Parathyroid adenoma (tissue), 2 donors: Measurements from ENCODE around the gene DLG2.
"Not testable (repeated sequence)": the region's sequence is repeated elsewhere in the genome, so short reads cannot be mapped to it uniquely, and the experiment has no call there.

Source experiments
- H2AFZ ChIP-seq: fragments of 300-600 bp; sonication (generic); one replicate; pipeline ENCODE4 v1.7.0; 2017; ENCODE audit warnings: antibody characterized with exemption, mild to moderate bottlenecking
- H3K27ac ChIP-seq: fragments of 300-600 bp; sonication (generic); one replicate; pipeline ENCODE4 v1.7.0; 2017
- H3K27me3 ChIP-seq: fragments of 300-600 bp; sonication (generic); one replicate; pipeline ENCODE4 v1.7.0; 2017; ENCODE audit warnings: low read length; ENCODE audit not compliant: control insufficient read depth, insufficient read depth
- H3K36me3 ChIP-seq: fragments of 300-600 bp; sonication (generic); one replicate; pipeline ENCODE4 v1.7.0; 2017; ENCODE audit warnings: low read length; ENCODE audit not compliant: control insufficient read depth, insufficient read depth
- H3K4me1 ChIP-seq: fragments of 300-600 bp; sonication (generic); one replicate; pipeline ENCODE4 v1.7.0; 2017; ENCODE audit warnings: control low read depth
- H3K4me2 ChIP-seq: fragments of 300-600 bp; sonication (generic); one replicate; pipeline ENCODE4 v1.7.0; 2017; ENCODE audit warnings: low read length
- H3K4me3 ChIP-seq: fragments of 300-600 bp; sonication (generic); one replicate; pipeline ENCODE4 v1.7.0; 2017; ENCODE audit warnings: low read depth, low read length
- H3K79me2 ChIP-seq: fragments of 300-600 bp; sonication (generic); one replicate; pipeline ENCODE4 v1.7.0; 2017; ENCODE audit warnings: control low read depth
- H3K9ac ChIP-seq: fragments of 300-600 bp; sonication (generic); one replicate; pipeline ENCODE4 v1.7.0; 2017; ENCODE audit warnings: mild to moderate bottlenecking
- H3K9me3 ChIP-seq: fragments of 300-600 bp; sonication (generic); one replicate; pipeline ENCODE4 v1.7.0; 2017; ENCODE audit warnings: low read length; ENCODE audit not compliant: control insufficient read depth
- TF ChIP-seq, protein P1 (sequence below): fragments of 300-600 bp; sonication (generic); IDR thresholded peaks from one replicate; pipeline ENCODE4 v1.7.0; 2017; ENCODE audit warnings: antibody characterized with exemption, mild to moderate bottlenecking
- donor health status: primary hyperparathyroidism.

DLG2 gene

DNA sequence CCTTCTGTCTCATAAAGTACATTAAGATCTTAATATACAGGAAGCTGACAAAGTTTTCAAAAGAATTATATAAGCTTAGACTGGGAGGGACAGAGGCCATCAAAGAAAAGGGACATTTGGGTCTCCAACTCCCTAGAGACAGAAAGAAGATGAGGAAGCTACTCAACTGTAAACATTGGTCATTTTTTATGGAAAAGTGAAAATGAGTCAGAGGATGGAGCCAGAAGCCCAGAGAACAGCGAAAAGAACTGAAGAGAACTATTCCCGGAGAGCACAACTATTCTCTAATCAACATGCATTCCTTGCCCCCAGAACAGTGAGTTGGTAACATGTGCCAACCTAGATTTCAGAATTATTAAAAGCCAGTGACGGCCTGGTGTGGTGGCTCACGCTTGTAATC, 779.3 kb downstream of the DLG2 start:
- Histone ChIP-seq H3K27ac (no peak overlapping the region), H3K79me2 (no peaks in the 10 kb centered on the region), H3K9ac (no peak overlapping the region), H3K4me1 (no peaks in the 10 kb centered on the region), H3K36me3 (no peaks in the 10 kb centered on the region), H2AFZ (no peak overlapping the region), H3K4me3 (no peak overlapping the region), H3K27me3 (no peaks in the 10 kb centered on the region), H3K9me3 (no peaks in the 10 kb centered on the region), H3K4me2 (no peak overlapping the region)
- TF ChIP-seq, protein P1, sequence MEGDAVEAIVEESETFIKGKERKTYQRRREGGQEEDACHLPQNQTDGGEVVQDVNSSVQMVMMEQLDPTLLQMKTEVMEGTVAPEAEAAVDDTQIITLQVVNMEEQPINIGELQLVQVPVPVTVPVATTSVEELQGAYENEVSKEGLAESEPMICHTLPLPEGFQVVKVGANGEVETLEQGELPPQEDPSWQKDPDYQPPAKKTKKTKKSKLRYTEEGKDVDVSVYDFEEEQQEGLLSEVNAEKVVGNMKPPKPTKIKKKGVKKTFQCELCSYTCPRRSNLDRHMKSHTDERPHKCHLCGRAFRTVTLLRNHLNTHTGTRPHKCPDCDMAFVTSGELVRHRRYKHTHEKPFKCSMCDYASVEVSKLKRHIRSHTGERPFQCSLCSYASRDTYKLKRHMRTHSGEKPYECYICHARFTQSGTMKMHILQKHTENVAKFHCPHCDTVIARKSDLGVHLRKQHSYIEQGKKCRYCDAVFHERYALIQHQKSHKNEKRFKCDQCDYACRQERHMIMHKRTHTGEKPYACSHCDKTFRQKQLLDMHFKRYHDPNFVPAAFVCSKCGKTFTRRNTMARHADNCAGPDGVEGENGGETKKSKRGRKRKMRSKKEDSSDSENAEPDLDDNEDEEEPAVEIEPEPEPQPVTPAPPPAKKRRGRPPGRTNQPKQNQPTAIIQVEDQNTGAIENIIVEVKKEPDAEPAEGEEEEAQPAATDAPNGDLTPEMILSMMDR = no peak

GRCh38 chr11:84840201-84840600, 786.9 kb downstream of the DLG2 start:
- H3K4me1 ChIP-seq, H3K79me2 ChIP-seq, H3K4me3 ChIP-seq, H3K9ac ChIP-seq, H3K27me3 ChIP-seq, H2AFZ ChIP-seq, H3K9me3 ChIP-seq, H3K4me2 ChIP-seq, H3K27ac ChIP-seq, H3K36me3 ChIP-seq: not testable (repeated sequence)

- Histone ChIP-seq H3K4me3 (no peak overlapping the region), H3K9me3 (no peaks in the 10 kb centered on the region), H3K27me3 (no peaks in the 10 kb centered on the region), H3K36me3 (no peaks in the 10 kb centered on the region), H3K79me2 (no peaks in the 10 kb centered on the region), H3K4me1 (no peaks in the 10 kb centered on the region), H2AFZ (no peak overlapping the region), H3K27ac (no peak overlapping the region), H3K4me2 (no peak overlapping the region), H3K9ac (no peak overlapping the region)
- TF ChIP-seq, protein P1 = no peak
Measured at GRCh38 chr11:84837402-84838069, 789.6 kb downstream of the DLG2 start.

DNA sequence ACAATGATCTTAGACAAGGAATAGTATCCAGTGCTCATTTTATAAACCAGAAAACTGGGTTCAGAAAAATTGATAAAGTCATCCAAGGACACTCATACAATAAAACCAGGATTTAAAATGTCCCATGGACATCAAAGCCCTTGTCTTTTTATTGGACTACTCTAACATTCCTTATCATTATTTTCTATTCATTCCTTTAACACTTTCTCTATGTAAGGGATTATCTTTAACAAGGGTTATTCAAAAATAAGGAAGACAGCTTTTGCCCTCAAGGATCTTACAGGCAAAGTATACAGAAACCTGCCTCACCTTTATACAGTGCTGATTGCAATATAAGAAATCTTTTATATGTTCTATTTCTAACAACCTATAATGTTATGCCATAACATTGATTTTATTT, 790.8 kb downstream of the DLG2 start:
- no peak overlapping the region for H3K27ac ChIP-seq
- no peak overlapping the region for H2AFZ ChIP-seq
- TF ChIP-seq, protein P1 = no peak
- no peaks in the 10 kb centered on the region for H3K36me3 ChIP-seq
- H3K4me3 ChIP-seq = no peak overlapping the region
- no peaks in the 10 kb centered on the region for H3K79me2 ChIP-seq
- no peaks in the 10 kb centered on the region for H3K4me1 ChIP-seq
- H3K4me2 ChIP-seq = no peak overlapping the region
- H3K27me3 ChIP-seq = no peaks in the 10 kb centered on the region
- H3K9ac ChIP-seq = no peak overlapping the region
- H3K9me3 ChIP-seq = no peaks in the 10 kb centered on the region

DNA sequence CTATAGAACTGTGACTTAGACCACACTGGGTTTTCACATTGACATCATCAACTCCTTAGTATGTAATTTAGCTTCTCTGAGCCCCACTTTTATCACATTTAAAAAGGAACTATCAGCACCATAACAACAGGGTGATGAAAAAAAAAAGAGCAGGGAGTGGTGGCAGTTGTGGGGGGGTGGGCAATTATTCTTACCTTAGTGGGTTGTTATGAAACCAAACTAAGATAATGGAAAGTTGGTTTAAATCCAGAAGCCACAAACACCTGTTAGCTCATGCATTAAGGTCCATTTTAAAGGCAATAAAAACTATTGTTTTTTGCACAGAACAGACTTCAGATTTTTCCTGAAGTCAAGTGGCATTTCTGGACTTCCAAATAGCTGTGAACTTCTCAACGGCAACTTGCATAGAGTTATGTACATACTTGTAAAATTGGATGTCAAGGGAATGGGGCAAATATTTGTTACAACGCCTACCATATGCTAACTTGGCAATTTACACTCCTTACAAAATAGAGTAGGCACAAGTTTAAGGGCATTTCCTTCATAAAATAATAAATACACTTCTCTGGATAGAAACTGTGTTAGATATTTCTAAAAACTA, 793.6 kb downstream of the DLG2 start:
- Histone ChIP-seq H3K9ac (no peak overlapping the region), H3K9me3 (no peaks in the 10 kb centered on the region), H3K4me2 (no peak overlapping the region), H3K4me3 (no peak overlapping the region), H3K79me2 (no peaks in the 10 kb centered on the region), H3K36me3 (no peaks in the 10 kb centered on the region), H2AFZ (no peak overlapping the region), H3K27me3 (no peaks in the 10 kb centered on the region), H3K27ac (no peak overlapping the region), H3K4me1 (no peaks in the 10 kb centered on the region)
- TF ChIP-seq, protein P1 = no peak
